Activated naive CD4-positive, alpha-beta T cell treated with anti-CD3 and anti-CD28 coated beads for 36 hours (primary cell): ENCODE results near the gene BCL2L2. TPM values are rescaled to one million over a fixed set of nuclear protein-coding genes. Genes with fewer than 3 reads are reported as not detected.

Experiments used
- CTCF ChIA-PET: fragments of 350-600 bp; sonication (Branson Sonifier 250); formaldehyde crosslinking; loops from one replicate; lab custom pipeline; 2021; ENCODE audit warnings: antibody characterized with exemption; lab: Charles Lee
- DNase-seq: peaks from one replicate; pipeline ENCODE4 v3.0.0-alpha.2; 2020
- H3K27ac Mint-ChIP-seq: one replicate; pipeline ENCODE4 v1.8.0; 2021; ENCODE audit warnings: mild to moderate bottlenecking, mixed read lengths
- H3K27me3 Mint-ChIP-seq: one replicate; pipeline ENCODE4 v1.8.0; 2021; ENCODE audit warnings: low read depth, mixed read lengths
- H3K36me3 Mint-ChIP-seq: one replicate; pipeline ENCODE4 v1.8.0; 2021; ENCODE audit warnings: low read depth, mixed read lengths
- H3K4me1 Mint-ChIP-seq: one replicate; pipeline ENCODE4 v1.8.0; 2021; ENCODE audit warnings: low read depth, mixed read lengths
- H3K4me3 Mint-ChIP-seq: one replicate; pipeline ENCODE4 v1.8.0; 2021; ENCODE audit warnings: mild to moderate bottlenecking, moderate library complexity, mixed read lengths
- H3K9me3 Mint-ChIP-seq: one replicate; pipeline ENCODE4 v1.8.0; 2021; ENCODE audit warnings: mixed read lengths
- intact Hi-C: fragments of 100-400 bp; cut with micrococcal nuclease; formaldehyde crosslinking; loops from one replicate; pipeline ENCODE4 v1.15.1; 2023
- total RNA-seq, 2 experiments: library from RNA; stranded (reverse); gene quantifications; one replicate each; pipeline ENCODE4 v1.2.3, GENCODE V29; 2021

Gene BCL2L2
- total RNA-seq, 2 experiments from 2014 or later: 0.60 to 1.5 TPM

DNA sequence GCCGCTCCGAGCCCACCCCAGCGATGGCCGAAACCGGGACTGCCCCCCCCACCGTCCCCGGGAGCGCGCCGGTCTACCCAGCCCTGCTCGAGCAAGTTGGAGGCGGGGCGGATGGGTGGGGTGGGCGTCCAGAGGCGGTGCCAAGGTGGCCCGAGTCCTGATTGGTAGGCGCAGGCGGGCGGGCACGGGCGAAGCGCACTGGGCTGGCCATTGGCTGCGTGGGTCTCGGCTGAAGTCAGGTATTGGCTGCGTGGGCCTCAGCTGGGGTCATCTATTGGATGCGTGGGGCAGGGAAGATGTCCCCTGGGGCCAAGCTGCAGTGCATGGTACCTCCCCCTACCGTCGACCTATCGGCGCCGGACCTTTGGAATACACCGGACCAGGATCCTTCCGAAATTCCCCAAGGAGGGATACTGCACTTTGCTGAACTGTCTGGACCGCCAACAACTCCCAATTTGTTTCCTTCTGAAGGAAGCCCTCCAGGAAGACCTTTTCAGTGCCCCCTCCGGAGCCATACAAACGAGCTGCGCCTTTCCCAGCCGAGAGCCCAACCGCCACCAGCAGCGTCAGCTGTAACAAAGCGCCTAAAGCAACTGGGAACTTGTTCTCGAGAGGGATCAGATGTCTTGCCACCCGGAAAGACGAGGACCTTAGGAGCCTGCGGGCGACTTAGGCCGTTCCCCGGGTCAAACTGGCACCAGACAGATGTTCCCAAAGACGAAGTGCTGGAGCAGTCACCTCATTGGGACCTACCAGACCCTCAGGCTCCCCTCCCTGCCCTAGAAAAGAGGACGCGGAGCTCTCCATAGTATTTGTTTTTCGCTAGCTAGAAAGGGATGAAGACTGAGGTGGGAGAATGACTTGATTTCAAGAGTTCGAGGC, 20.4 kb upstream of the BCL2L2 start, which contains the start of gene HOMEZ:
Gene HOMEZ (minus strand): TSS at position 113 of the 882 bp plus-strand sequence. CDS start 180 bp downstream, outside the sequence.
- DNase-seq: peak; percentile 99
- peak within 1 kb of the TSS; percentile 99 for H3K4me3 Mint-ChIP-seq
- no peaks in the 10 kb centered on the region for H3K9me3 Mint-ChIP-seq
- intact Hi-C loops: loop anchor here (1.0 to 5.0 kb wide), 10 partner anchors 9 to 519 kb away; partner anchors contain the start of genes ACIN1, C14orf119, NGDN and OXA1L
- peak within 1 kb of the TSS; percentile 96 for H3K27ac Mint-ChIP-seq
- peaks cover 29% of the 10 kb centered on the region for H3K4me1 Mint-ChIP-seq
- no peaks in the 10 kb centered on the region for H3K27me3 Mint-ChIP-seq
- CTCF ChIA-PET: interaction anchor here (0.6 to 5.3 kb wide), 11 partner anchors 9 to 167 kb away, joined by 3 to 33 read pairs (median 4); partner anchors contain the start of genes PABPN1 and PPP1R3E
- peaks cover 4% of the 10 kb centered on the region for H3K36me3 Mint-ChIP-seq

DNA sequence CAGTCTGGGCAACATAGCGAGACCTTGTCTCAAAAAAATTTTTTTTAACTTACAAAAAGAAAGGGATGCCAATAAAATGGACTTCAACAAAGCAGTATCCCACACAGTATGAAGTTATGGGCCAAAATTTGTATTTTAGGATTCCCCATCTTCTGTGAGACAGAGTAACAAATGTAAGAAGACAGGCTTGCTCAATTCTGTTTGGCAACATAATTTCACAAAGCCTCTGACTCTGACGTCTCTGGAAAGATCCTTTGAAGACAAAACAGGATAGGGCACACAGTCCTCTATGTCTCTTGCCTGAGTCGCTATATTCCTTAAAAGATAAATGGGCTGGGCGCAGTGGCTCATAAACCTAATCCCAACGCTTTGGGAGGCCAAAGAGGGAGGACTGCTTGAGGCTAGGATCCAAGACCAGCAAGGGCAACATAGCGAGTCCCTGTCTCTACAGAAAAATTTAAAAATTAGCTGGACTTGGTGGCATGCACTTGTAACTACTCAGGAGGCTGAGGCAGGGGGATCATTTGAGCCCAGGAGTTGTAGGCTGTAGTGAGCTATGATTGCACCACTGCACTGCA, 19.6 kb upstream of the BCL2L2 start:
- Mint-ChIP-seq H3K4me1 (peaks cover 29% of the 10 kb centered on the region), H3K27me3 (no peaks in the 10 kb centered on the region), H3K9me3 (no peaks in the 10 kb centered on the region), H3K4me3 (peak overlapping the region; percentile 99), H3K27ac (peak overlapping the region; percentile 96), H3K36me3 (peaks cover 4% of the 10 kb centered on the region)
- intact Hi-C loops: loop anchor here (1.0 to 5.0 kb wide), 10 partner anchors 8 to 520 kb away; partner anchors contain the start of genes ACIN1, C14orf119, NGDN and OXA1L
- DNase-seq: no peak
- CTCF ChIA-PET: interaction anchor here (0.6 to 5.3 kb wide), 9 partner anchors 9 to 167 kb away, joined by 3 to 33 read pairs (median 4); partner anchors contain the start of genes PABPN1 and PPP1R3E

DNA sequence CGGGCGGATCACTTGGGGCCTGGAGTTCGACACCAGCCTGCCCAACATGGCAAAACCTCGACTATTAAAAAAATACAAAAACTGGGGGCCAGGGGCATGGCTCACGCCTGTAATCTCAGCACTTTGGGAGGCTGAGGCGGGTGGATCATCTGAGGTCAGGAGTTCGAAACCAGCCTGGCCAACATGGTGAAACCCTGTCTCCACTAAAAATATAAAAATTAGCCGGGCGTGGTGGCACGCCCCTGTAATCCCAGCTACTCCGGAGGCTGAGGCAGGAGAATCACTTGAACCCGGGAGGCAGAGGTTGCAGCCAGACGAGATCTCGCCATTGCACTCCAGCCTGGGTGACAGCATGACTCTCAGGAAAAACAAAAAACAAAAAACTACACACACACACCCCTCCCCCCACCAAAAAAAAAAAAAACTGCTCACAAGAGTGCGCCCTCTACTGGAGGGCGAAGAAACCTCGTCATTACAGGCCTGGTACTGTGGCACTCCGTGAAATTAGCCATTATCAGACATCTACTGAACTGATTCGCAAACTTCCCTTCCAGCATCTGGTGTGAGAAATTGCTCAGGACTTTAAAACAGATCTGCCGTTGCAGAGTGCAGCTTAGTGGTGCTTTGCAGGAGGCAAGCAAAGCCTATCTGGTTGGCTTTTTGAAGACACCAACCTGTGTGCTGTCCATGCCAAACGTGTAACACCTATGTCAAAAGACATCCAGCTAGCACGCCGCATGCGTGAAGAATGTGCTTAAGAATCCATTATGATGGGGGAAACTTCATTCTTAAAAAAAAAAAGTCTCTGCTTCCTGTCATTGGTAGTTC, 11.7 kb upstream of the BCL2L2 start:
- H3K4me3 Mint-ChIP-seq: no peak overlapping the region
- peaks cover 14% of the 10 kb centered on the region for H3K4me1 Mint-ChIP-seq
- CTCF ChIA-PET: interaction anchor here (0.6 to 3.3 kb wide), 23 partner anchors 9 to 1391 kb away, joined by 3 to 31 read pairs (median 4); partner anchors contain the start of genes CEBPE, HOMEZ and PABPN1
- H3K27me3 Mint-ChIP-seq: no peaks in the 10 kb centered on the region
- peaks cover 5% of the 10 kb centered on the region for H3K36me3 Mint-ChIP-seq
- DNase-seq: peak; percentile 61
- no peak overlapping the region for H3K27ac Mint-ChIP-seq
- H3K9me3 Mint-ChIP-seq: no peaks in the 10 kb centered on the region
- intact Hi-C loops: loop anchor here (1.0 kb wide), 3 partner anchors 9 to 175 kb away; partner anchors contain the start of gene HOMEZ

DNA sequence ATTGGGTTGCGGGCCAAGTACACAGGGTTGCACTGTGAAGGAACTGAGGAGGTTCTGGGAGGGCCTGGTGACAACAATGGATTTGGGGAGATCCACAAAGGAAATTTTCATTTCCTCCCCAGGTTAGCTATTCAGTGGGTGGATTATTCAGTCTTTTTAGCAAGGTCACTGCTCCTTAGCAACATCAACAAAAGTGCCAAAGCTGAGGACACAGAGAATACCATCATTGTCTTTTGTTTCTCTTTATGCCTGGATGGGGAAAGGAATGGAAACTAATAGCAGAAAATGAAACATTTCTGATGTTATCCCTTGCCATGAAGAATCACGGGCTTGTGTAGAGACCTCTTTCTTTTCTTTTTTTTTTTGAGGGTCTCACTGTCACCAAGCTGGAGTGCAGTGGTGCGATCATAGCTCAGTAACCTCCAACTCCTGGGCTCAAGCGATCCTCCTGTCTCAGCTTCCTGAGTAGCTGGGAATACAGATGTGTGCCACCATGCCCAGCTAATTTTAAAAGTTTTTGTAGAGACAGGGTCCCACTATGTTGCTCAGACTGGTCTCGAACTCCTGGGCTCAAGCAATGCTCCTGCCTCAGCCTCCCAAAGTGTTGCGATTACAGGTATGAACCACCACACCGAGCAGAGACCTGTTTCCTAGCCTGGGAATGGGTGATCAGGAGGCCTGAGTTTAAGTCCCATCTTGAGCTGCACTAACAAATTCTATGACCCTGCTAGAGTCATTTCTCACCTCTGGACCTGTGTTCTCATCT, 10.4 kb upstream of the BCL2L2 start:
- H3K4me3 Mint-ChIP-seq: no peak overlapping the region
- peaks cover 20% of the 10 kb centered on the region for H3K4me1 Mint-ChIP-seq
- no peaks in the 10 kb centered on the region for H3K9me3 Mint-ChIP-seq
- H3K36me3 Mint-ChIP-seq: peaks cover 5% of the 10 kb centered on the region
- H3K27ac Mint-ChIP-seq: no peak overlapping the region
- DNase-seq: no peak
- H3K27me3 Mint-ChIP-seq: no peaks in the 10 kb centered on the region
- intact Hi-C loops: no loop called here
- CTCF ChIA-PET: interaction anchor here (0.6 to 3.6 kb wide), 13 partner anchors 9 to 328 kb away, joined by 3 to 31 read pairs (median 4); partner anchors contain the start of gene HOMEZ

DNA sequence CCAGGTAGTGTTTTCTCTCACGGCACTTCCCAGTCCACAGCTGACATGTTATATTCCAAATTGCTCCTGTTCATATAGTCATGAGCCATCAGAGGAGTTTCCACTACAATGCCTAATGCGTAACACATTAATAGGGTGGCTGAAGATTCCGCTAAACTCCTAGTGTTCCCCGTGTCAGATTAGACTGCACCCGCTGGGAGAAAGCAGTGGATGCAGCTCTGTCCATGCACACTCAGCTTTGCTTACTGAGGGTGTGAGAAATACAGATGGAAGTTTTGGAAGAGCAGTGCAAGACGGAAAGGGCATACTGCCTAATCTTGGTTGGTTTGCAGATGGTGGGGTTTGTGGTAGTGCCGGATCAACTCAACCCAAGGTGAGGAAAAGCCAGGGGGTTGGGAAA, 9.5 kb upstream of the BCL2L2 start:
- Mint-ChIP-seq H3K4me3 (no peak overlapping the region), H3K9me3 (no peaks in the 10 kb centered on the region), H3K36me3 (peaks cover 5% of the 10 kb centered on the region), H3K4me1 (peaks cover 20% of the 10 kb centered on the region), H3K27me3 (no peaks in the 10 kb centered on the region), H3K27ac (no peak overlapping the region)
- no peak for DNase-seq
- CTCF ChIA-PET: interaction anchor here (1.1 to 3.6 kb wide), 7 partner anchors 8 to 176 kb away, joined by 3 to 31 read pairs (median 4); partner anchors contain the start of gene HOMEZ
- intact Hi-C loops: loop anchor here (1.0 kb wide), 1 partner anchor 224 kb away; no protein-coding TSS in a partner anchor

DNA sequence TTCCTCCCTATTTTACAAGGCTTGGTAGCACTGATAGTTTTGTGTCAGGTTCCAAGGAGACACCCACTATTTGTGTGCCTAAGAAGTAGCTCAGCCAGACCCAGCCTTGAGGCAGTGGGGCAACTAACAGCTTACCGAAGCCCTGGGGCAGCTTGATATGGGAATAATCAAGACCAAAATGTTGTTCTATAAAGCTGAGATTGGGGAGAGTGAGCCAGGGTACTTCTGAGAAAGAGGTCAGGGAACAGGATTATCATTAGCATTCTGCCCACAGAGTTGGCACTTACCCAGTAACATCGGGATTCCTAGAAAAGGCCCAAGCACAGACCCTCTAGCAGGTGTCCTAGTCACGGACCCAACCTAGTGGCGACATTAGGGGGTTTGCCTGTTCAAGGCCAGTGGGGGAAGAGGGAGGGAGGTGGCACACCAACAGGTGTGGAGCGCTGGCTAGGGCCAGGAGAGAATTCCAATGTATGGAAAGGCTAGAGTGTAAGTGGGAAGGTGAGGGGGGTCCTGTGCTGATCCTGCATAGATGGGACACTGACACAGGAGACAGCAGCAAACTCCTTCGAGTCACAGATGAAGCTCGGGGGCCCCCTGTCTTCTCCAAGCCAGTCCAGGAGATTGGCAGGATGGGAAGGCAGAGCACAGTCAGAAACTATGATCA, 8.9 kb upstream of the BCL2L2 start:
- no peaks in the 10 kb centered on the region for H3K27me3 Mint-ChIP-seq
- no peaks in the 10 kb centered on the region for H3K9me3 Mint-ChIP-seq
- intact Hi-C loops: loop anchor here (1.0 kb wide), 1 partner anchor 224 kb away; no protein-coding TSS in a partner anchor
- CTCF ChIA-PET: interaction anchor here (1.0 to 3.6 kb wide), 5 partner anchors 11 to 177 kb away, joined by 3 to 12 read pairs (median 6); partner anchors contain the start of gene HOMEZ
- peaks cover 5% of the 10 kb centered on the region for H3K36me3 Mint-ChIP-seq
- H3K27ac Mint-ChIP-seq: no peak overlapping the region
- DNase-seq: no peak
- peaks cover 20% of the 10 kb centered on the region for H3K4me1 Mint-ChIP-seq
- H3K4me3 Mint-ChIP-seq: no peak overlapping the region

DNA sequence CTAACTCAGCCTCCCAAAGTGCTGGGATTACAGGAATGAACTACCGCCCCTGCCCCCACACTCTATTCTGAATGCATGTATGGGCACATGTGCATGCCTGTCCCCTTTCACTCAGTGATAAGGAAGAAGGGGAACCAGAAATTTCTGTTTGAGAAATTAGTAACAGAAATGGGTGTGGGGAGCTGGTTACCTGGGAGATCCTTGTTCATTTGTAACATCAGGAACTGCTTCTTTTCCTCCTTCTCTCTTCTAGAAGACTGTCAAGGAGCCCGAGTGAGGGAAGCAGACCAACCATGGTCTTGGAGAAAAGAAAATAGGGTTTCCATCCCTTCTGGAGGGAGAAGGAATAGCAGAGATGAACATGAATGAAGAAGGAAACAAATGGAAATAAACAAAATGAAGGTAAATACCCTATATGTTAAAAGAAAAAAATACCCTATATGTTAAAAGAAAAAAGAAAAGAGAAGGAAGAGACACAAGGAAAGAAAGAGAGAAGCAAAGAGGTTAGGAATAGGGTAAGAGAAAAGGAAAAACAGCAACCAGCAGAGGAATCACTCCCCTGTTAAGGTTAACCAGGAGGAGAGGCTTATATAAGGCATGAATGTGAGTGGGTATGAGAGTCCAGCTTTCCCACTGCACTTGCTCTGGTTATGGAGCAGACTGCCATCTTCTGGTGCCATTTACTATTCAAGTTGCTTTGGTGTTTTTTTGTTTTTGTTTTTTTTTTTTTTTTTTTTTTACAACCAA, 7.2 kb upstream of the BCL2L2 start:
- peaks cover 22% of the 10 kb centered on the region for H3K4me1 Mint-ChIP-seq
- peaks cover 5% of the 10 kb centered on the region for H3K36me3 Mint-ChIP-seq
- H3K4me3 Mint-ChIP-seq: no peak overlapping the region
- CTCF ChIA-PET: interaction anchor here (1.0 to 3.8 kb wide), 5 partner anchors 12 to 178 kb away, joined by 3 to 33 read pairs (median 6); partner anchors contain the start of gene HOMEZ
- peak; percentile 31 for DNase-seq
- H3K9me3 Mint-ChIP-seq: no peaks in the 10 kb centered on the region
- H3K27me3 Mint-ChIP-seq: no peaks in the 10 kb centered on the region
- no peak overlapping the region for H3K27ac Mint-ChIP-seq
- intact Hi-C loops: loop anchor here (1.0 kb wide), 1 partner anchor 34 kb away; no protein-coding TSS in a partner anchor

DNA sequence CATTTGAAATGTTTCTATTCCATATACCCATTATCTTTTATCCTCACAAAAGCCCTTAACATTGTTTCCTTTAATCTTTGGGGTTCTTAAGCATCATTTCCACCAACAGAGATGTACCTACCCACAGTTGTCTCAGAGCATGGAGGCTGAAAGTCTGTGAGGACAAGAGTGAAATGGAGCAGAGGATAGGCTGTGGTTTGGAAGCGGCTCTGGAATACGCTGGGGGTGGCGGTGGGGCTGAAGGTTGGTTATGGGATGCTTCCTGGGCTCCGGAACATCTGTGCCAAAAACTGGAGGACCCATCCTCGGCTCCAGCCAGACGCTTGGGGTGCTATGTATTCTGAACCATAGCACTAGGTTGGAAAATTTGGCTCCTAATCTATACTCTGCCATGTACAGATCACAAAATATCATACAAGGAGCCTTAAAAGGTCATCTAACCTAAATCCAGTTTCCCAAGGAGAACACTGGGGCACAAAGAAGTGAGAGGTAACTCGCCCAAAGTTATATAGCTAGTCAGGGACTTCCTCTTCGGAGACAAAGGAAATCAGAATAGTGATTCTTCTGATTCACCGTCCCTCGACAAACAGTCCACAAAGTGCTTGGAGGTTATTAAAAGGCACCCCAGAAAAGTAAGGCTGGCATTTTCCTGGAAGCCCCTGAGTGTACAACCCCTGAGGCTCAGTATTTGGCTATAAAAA, 6.5 kb upstream of the BCL2L2 start:
- H3K27ac Mint-ChIP-seq: peak overlapping the region; percentile 83
- H3K4me1 Mint-ChIP-seq: peaks cover 16% of the 10 kb centered on the region
- intact Hi-C loops: loop anchor here (1.0 to 10.0 kb wide), 5 partner anchors 35 to 815 kb away; partner anchors contain the start of genes DCAF11, LRP10, NRL and RNF212B
- H3K9me3 Mint-ChIP-seq: no peaks in the 10 kb centered on the region
- H3K27me3 Mint-ChIP-seq: peaks cover 3% of the 10 kb centered on the region
- peak overlapping the region; percentile 86 for H3K4me3 Mint-ChIP-seq
- CTCF ChIA-PET: interaction anchor here (0.6 to 5.1 kb wide), 11 partner anchors 9 to 228 kb away, joined by 3 to 66 read pairs (median 4); partner anchors contain the start of genes HOMEZ and PABPN1
- DNase-seq: no peak
- H3K36me3 Mint-ChIP-seq: peaks cover 5% of the 10 kb centered on the region

DNA sequence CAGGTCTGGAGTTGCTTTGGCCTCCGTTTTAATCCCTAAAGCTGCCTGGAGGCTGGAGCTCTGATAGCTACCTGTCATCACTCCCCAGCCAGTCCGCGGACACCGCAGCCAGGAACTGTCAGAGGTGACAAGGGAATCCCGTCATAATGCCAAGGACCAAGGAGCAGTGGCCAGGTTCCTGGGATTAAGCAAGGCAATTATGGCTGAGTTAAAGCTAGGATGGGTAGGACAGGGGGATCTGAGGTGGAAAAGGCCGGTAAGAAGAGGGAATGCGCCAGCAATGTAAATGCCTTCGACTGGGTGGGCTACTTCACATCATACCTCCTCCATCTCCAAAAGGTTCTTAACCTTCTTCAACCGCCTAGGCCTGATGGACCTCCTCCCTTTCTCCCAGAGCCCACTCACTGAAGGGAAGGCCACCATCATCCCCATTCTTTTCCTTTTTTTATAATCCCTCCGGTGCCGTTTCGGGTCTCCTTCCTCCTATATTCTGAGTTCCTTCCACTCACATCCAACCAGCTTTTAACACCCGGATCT, 5.9 kb upstream of the BCL2L2 start:
- H3K27me3 Mint-ChIP-seq: peaks cover 6% of the 10 kb centered on the region
- peaks cover 12% of the 10 kb centered on the region for H3K4me1 Mint-ChIP-seq
- CTCF ChIA-PET: interaction anchor here (0.6 to 5.1 kb wide), 11 partner anchors 9 to 228 kb away, joined by 3 to 66 read pairs (median 4); partner anchors contain the start of genes HOMEZ and PABPN1
- intact Hi-C loops: loop anchor here (1.0 to 10.0 kb wide), 14 partner anchors 14 to 814 kb away; partner anchors contain the start of genes ACIN1, C14orf119, DAD1 and DCAF11
- H3K27ac Mint-ChIP-seq: peak overlapping the region; percentile 83
- peak; percentile 33 for DNase-seq
- no peaks in the 10 kb centered on the region for H3K9me3 Mint-ChIP-seq
- peaks cover 5% of the 10 kb centered on the region for H3K36me3 Mint-ChIP-seq
- peak overlapping the region; percentile 86 for H3K4me3 Mint-ChIP-seq
